Measurements from ENCODE around the gene SH3BGR.

GRCh38 chr21:39538453-39539042 is 86.8 kb downstream of the SH3BGR start:
- TF ChIP-seq POLR2A (IDR thresholded peaks at IDR 0.05) = no peak
- TF ChIP-seq, protein P1, sequence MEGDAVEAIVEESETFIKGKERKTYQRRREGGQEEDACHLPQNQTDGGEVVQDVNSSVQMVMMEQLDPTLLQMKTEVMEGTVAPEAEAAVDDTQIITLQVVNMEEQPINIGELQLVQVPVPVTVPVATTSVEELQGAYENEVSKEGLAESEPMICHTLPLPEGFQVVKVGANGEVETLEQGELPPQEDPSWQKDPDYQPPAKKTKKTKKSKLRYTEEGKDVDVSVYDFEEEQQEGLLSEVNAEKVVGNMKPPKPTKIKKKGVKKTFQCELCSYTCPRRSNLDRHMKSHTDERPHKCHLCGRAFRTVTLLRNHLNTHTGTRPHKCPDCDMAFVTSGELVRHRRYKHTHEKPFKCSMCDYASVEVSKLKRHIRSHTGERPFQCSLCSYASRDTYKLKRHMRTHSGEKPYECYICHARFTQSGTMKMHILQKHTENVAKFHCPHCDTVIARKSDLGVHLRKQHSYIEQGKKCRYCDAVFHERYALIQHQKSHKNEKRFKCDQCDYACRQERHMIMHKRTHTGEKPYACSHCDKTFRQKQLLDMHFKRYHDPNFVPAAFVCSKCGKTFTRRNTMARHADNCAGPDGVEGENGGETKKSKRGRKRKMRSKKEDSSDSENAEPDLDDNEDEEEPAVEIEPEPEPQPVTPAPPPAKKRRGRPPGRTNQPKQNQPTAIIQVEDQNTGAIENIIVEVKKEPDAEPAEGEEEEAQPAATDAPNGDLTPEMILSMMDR (IDR thresholded peaks at IDR 0.05) = no peak
- TF ChIP-seq POLR2AphosphoS5 (IDR thresholded peaks at IDR 0.05) = no peak

All from sigmoid colon (tissue), 4 donors.